B cell (primary cell): ENCODE results near the gene CAMTA1. TPM values are rescaled to one million over a fixed set of nuclear protein-coding genes. Genes with fewer than 3 reads are reported as not detected.

Source experiments
- ATAC-seq: fragments of 200-7000 bp; cut with Tn5 transposase; one replicate; pipeline ENCODE4 v1.10.0; 2021; ENCODE audit warnings: low read depth, mild to moderate bottlenecking, moderate number of reproducible peaks, moderate library complexity
- CTCF ChIA-PET: fragments of 350-600 bp; sonication (Branson Sonifier 250); formaldehyde crosslinking; loops from one replicate; lab custom pipeline; 2021; ENCODE audit warnings: antibody characterized with exemption, inconsistent platforms; lab: Charles Lee
- POLR2A ChIA-PET: fragments of 350-600 bp; sonication (Branson Sonifier 250); formaldehyde crosslinking; loops from one replicate; lab custom pipeline; 2021; ENCODE audit warnings: antibody characterized with exemption; lab: Charles Lee
- DNase-seq: peaks from one replicate; pipeline ENCODE4 v3.0.0; 2013
- H2AFZ ChIP-seq: 2 replicates; pipeline ENCODE4 v1.6.1; 2012; ENCODE audit warnings: mild to moderate bottlenecking, low read depth, low read length; ENCODE audit not compliant: insufficient read depth, poor library complexity, severe bottlenecking
- H3K27ac ChIP-seq, 2 donors: 1 replicate in 1 of 2; 2 replicates in 1 of 2; pipeline ENCODE4 v1.5.1; 2012 to 2013; ENCODE audit warnings: low read length in 2 of 2, mild to moderate bottlenecking in 2 of 2, moderate library complexity in 1 of 2
- H3K27me3 ChIP-seq, 4 experiments: fragments of 200-600 bp in 1 of 4; sonication (generic) in 1 of 4; replicated peaks in 1 of 4; 1 replicate in 2 of 4; 2 replicates in 2 of 4; pipeline versions ENCODE4 v1.6.1 to v1.7.0; 2013 to 2016; ENCODE audit warnings: low read length in 3 of 4, mild to moderate bottlenecking in 2 of 4, mixed read lengths in 1 of 4, moderate library complexity in 1 of 4; ENCODE audit not compliant: insufficient read depth in 4 of 4, control insufficient read depth in 3 of 4; ENCODE audit errors: control extremely low read depth in 1 of 4
- H3K36me3 ChIP-seq, 2 experiments: replicated peaks in 1 of 2; 1 replicate in 1 of 2; 2 replicates in 1 of 2; pipeline versions ENCODE4 v1.6.1 to v1.7.1; 2013; ENCODE audit warnings: low read length in 1 of 2; ENCODE audit not compliant: insufficient read depth in 2 of 2, control insufficient read depth in 1 of 2; ENCODE audit errors: control extremely low read depth in 1 of 2, extremely low read depth in 1 of 2
- H3K4me1 ChIP-seq, 2 donors: fragments of 200-600 bp in 1 of 2; sonication (generic) in 1 of 2; 1 replicate in 1 of 2; 2 replicates in 1 of 2; pipeline versions ENCODE4 v1.5.1 to v1.6.1; 2013 to 2017; ENCODE audit warnings: low read length in 2 of 2; ENCODE audit not compliant: control insufficient read depth in 2 of 2, insufficient read depth in 2 of 2
- H3K4me2 ChIP-seq: replicated peaks from 2 replicates; pipeline ENCODE3; 2012; ENCODE audit warnings: mild to moderate bottlenecking, low read depth, low read length; ENCODE audit not compliant: poor library complexity, severe bottlenecking
- H3K4me3 ChIP-seq, 5 experiments: fragments of 200-600 bp in 1 of 5; sonication (generic) in 1 of 5; 1 replicate in 3 of 5; 2 replicates in 2 of 5; pipeline versions ENCODE4 v1.5.1 to v1.7.0; 2011 to 2016; ENCODE audit warnings: low read length in 4 of 5, mild to moderate bottlenecking in 4 of 5, low read depth in 2 of 5, control low read depth in 1 of 5, moderate library complexity in 1 of 5; ENCODE audit not compliant: insufficient read depth in 1 of 5; ENCODE audit errors: control extremely low read depth in 1 of 5, extremely low read depth in 1 of 5
- H3K79me2 ChIP-seq: fragments of 200-600 bp; sonication (generic); one replicate; pipeline ENCODE4 v1.6.0; 2016; ENCODE audit warnings: low read length; ENCODE audit not compliant: control insufficient read depth, insufficient read depth
- H3K9ac ChIP-seq: fragments of 200-600 bp; sonication (generic); 2 replicates; pipeline ENCODE4 v1.6.1; 2017; ENCODE audit warnings: mild to moderate bottlenecking, low read length, moderate library complexity
- H3K9me3 ChIP-seq, 3 donors: one replicate each; pipeline versions ENCODE4 v1.6.1 to v1.7.1; 2013; ENCODE audit warnings: low read length in 2 of 3; ENCODE audit not compliant: control insufficient read depth in 2 of 3, insufficient read depth in 1 of 3; ENCODE audit errors: control extremely low read depth in 1 of 3
- H4K20me1 ChIP-seq: 2 replicates; pipeline ENCODE4 v1.6.0; 2012; ENCODE audit warnings: mild to moderate bottlenecking, low read length; ENCODE audit not compliant: insufficient read depth, control insufficient read depth, poor library complexity, severe bottlenecking
- H3K27ac Mint-ChIP-seq: one replicate; pipeline ENCODE4 v1.8.0; 2021; ENCODE audit warnings: mixed read lengths
- H3K27me3 Mint-ChIP-seq: one replicate; pipeline ENCODE4 v1.8.0; 2021; ENCODE audit warnings: mixed read lengths
- H3K4me1 Mint-ChIP-seq: one replicate; pipeline ENCODE4 v1.8.0; 2021; ENCODE audit warnings: mixed read lengths
- H3K4me3 Mint-ChIP-seq: one replicate; pipeline ENCODE4 v1.8.0; 2021; ENCODE audit warnings: mixed read lengths
- H3K9me3 Mint-ChIP-seq: one replicate; pipeline ENCODE4 v1.8.0; 2022; ENCODE audit warnings: mixed read lengths; ENCODE audit not compliant: insufficient read depth
- CTCF ChIP-seq: fragments of 200-600 bp; IDR thresholded peaks from one replicate; pipeline ENCODE4 v1.8.0; 2022; ENCODE audit warnings: antibody characterized with exemption, mild to moderate bottlenecking
- EZH2 ChIP-seq: IDR thresholded peaks from 2 replicates; pipeline ENCODE4 v1.6.1; 2012; ENCODE audit warnings: borderline replicate concordance, low read depth, mild to moderate bottlenecking, moderate library complexity, low read length; ENCODE audit not compliant: insufficient read depth, poor library complexity, severe bottlenecking
- WGBS: methylation state at CpG from one replicate; pipeline ENCODE4 v1.1.5; 2013; ENCODE audit warnings: missing lambda C conversion rate; ENCODE audit not compliant: insufficient coverage; 5-methylcytosine and 5-hydroxymethylcytosine counted together
- intact Hi-C: fragments of 100-400 bp; cut with micrococcal nuclease; formaldehyde crosslinking; loops from one replicate; pipeline ENCODE4 v1.10.0; 2022
- polyA plus RNA-seq: library from polyadenylated mRNA; depleted of rRNA; stranded (reverse); fragments of >200 nt; gene quantifications from 2 replicates; pipeline ENCODE4 v1.2.3, GENCODE V29; 2012
- total RNA-seq, 2 donors: library from RNA; stranded (reverse); fragments of 120-200 nt in 1 of 2; gene quantifications; 1 replicate in 1 of 2; 2 replicates in 1 of 2; pipeline versions ENCODE4 v1.2.3 to v1.2.4, GENCODE V29; 2013 to 2022

CAMTA1 gene
- total and polyA plus RNA-seq, 2 donors (not counting 1 experiment from before 2014, with no cell fraction given): 42.2 to 45.7 TPM

GRCh38 chr1:7594002-7594713 lies 808.9 kb downstream of the CAMTA1 start:
- H3K9me3 ChIP-seq: no peaks in the 10 kb centered on the region
- H3K4me1 ChIP-seq: no peaks in the 10 kb centered on the region
- H3K27ac ChIP-seq: no peak overlapping the region
- ChIA-PET POLR2A (no interaction called here), CTCF (no interaction called here)
- no peaks in the 10 kb centered on the region for H3K27me3 ChIP-seq
- Mint-ChIP-seq H3K4me3 (no peak overlapping the region), H3K27ac (no peak overlapping the region), H3K27me3 (peaks cover 3% of the 10 kb centered on the region), H3K4me1 (no peaks in the 10 kb centered on the region), H3K9me3 (no peaks in the 10 kb centered on the region)
- intact Hi-C loops: no loop called here
- TF ChIP-seq EZH2 (no peak), CTCF (no peak)
- H3K4me3 ChIP-seq: no peak overlapping the region
- no peaks in the 10 kb centered on the region for H3K79me2 ChIP-seq
- 61% methylated on average over 5 of the region's 5 CpGs for WGBS
- H3K4me2 ChIP-seq: no peak overlapping the region
- no peak overlapping the region for H2AFZ ChIP-seq
- no peak for DNase-seq
- ATAC-seq: no peak
- H3K36me3 ChIP-seq: no peaks in the 10 kb centered on the region
- H3K9ac ChIP-seq: no peak overlapping the region
- H4K20me1 ChIP-seq: no peaks in the 10 kb centered on the region

GRCh38 chr1:7594714-7595295 lies 809.6 kb downstream of the CAMTA1 start:
- Mint-ChIP-seq H3K27ac (no peak overlapping the region), H3K4me1 (no peaks in the 10 kb centered on the region), H3K9me3 (no peaks in the 10 kb centered on the region), H3K27me3 (peaks cover 3% of the 10 kb centered on the region), H3K4me3 (no peak overlapping the region)
- no peak overlapping the region for H3K9ac ChIP-seq
- H3K4me3 ChIP-seq: no peak overlapping the region
- 93% methylated on average over 13 of the region's 13 CpGs for WGBS
- no peak for TF ChIP-seq EZH2
- TF ChIP-seq CTCF: no peak
- no peak overlapping the region for H3K4me2 ChIP-seq
- ChIA-PET POLR2A (no interaction called here), CTCF (no interaction called here)
- H3K36me3 ChIP-seq: no peaks in the 10 kb centered on the region
- H2AFZ ChIP-seq: no peak overlapping the region
- ATAC-seq (no peak), DNase-seq (no peak)
- no peaks in the 10 kb centered on the region for H3K4me1 ChIP-seq
- no peak overlapping the region for H3K27ac ChIP-seq
- intact Hi-C loops: no loop called here
- no peaks in the 10 kb centered on the region for H3K79me2 ChIP-seq
- H4K20me1 ChIP-seq: no peaks in the 10 kb centered on the region
- no peaks in the 10 kb centered on the region for H3K27me3 ChIP-seq
- H3K9me3 ChIP-seq: no peaks in the 10 kb centered on the region
